HepG2 (cell line): ENCODE results near the gene ARFGEF3. TPM values are rescaled to one million over a fixed set of nuclear protein-coding genes. Genes with fewer than 3 reads are reported as not detected.

Source experiments
- ATF7 ChIP-seq, 2 experiments: fragments of 450-650 bp in 1 of 2; sonication (generic) in 1 of 2; formaldehyde crosslinking in 1 of 2; IDR thresholded peaks; 2 replicates each; pipeline versions ENCODE4 v1.4.0 to v1.6.1; 2016 to 2020; ENCODE audit warnings: antibody characterized with exemption in 1 of 2, mild to moderate bottlenecking in 1 of 2, missing genetic modification reagents in 1 of 2
- HNRNPH1 ChIP-seq: fragments of 200-400 bp; formaldehyde crosslinking; optimal IDR thresholded peaks from 2 replicates; pipeline ENCODE3; 2017; ENCODE audit warnings: mild to moderate bottlenecking, low read depth, low read length
- KAT2B ChIP-seq: fragments of 150-350 bp; IDR thresholded peaks from 2 replicates; pipeline ENCODE4 v1.6.1; 2014; ENCODE audit warnings: low read depth, low read length, borderline replicate concordance
- MAFF ChIP-seq: IDR thresholded peaks from 2 replicates; pipeline ENCODE4 v1.6.1; 2011; ENCODE audit warnings: low read depth, low read length, improper control_type of control experiment
- NCOR1 ChIP-seq: fragments of 200-600 bp; sonication (generic); IDR thresholded peaks from 2 replicates; pipeline ENCODE4 v1.7.0; 2017; ENCODE audit warnings: antibody characterized with exemption, low read length, borderline replicate concordance
- SP140L ChIP-seq: sonication (generic); formaldehyde crosslinking; IDR thresholded peaks from 2 replicates; pipeline ENCODE4 v1.4.0; 2020; ENCODE audit warnings: missing genetic modification reagents, borderline replicate concordance
- XBP1 ChIP-seq: sonication (generic); formaldehyde crosslinking; IDR thresholded peaks from 2 replicates; pipeline ENCODE4 v1.5.0; 2020; ENCODE audit warnings: missing genetic modification reagents
- ZNF326 ChIP-seq: sonication (generic); formaldehyde crosslinking; IDR thresholded peaks from 2 replicates; pipeline ENCODE4 v1.4.0; 2020; ENCODE audit warnings: missing genetic modification reagents, borderline replicate concordance
- ZNF460 ChIP-seq: sonication (generic); formaldehyde crosslinking; IDR thresholded peaks from 2 replicates; pipeline ENCODE4 v1.5.1; 2020; ENCODE audit warnings: missing genetic modification reagents, mild to moderate bottlenecking, borderline replicate concordance
- ZNF549 ChIP-seq: sonication (generic); formaldehyde crosslinking; IDR thresholded peaks from 2 replicates; pipeline ENCODE4 v1.5.0; 2020; ENCODE audit warnings: missing genetic modification reagents
- ZNF652 ChIP-seq: IDR thresholded peaks from 2 replicates; pipeline ENCODE4 v1.6.1; 2016; ENCODE audit warnings: low read depth, borderline replicate concordance
- polyA plus RNA-seq, 8 experiments: library from polyadenylated mRNA; depleted of rRNA in 3 of 8; stranded (reverse) in 7 of 8; unstranded in 1 of 8; fragments of >200 nt; fragmentation: Illumina TruSeq in 4 of 8; extraction: Trizol in 4 of 8; gene quantifications; 2 replicates each; pipeline versions ENCODE4 v1.2.1 to v1.2.3, GENCODE V29; 2011 to 2016; ENCODE audit warnings: low read depth in 4 of 8, missing spikeins in 1 of 8, mixed read lengths in 1 of 8; ENCODE audit not compliant: insufficient read depth in 1 of 8
- total RNA-seq, 5 experiments: library from RNA; depleted of rRNA; stranded (reverse); fragments of >200 nt; fragmentation: Illumina TruSeq; extraction: Trizol; gene quantifications; 2 replicates each; pipeline ENCODE4 v1.2.3, GENCODE V29; 2016; ENCODE audit warnings: low read depth in 1 of 5
- TF ChIP-seq, protein P1 (sequence below): sonication (generic); formaldehyde crosslinking; IDR thresholded peaks from 2 replicates; pipeline ENCODE4 v1.9.0; 2021; ENCODE audit warnings: mild to moderate bottlenecking, missing genetic modification reagents
- TF ChIP-seq, protein P2 (sequence below): sonication (generic); formaldehyde crosslinking; IDR thresholded peaks from 2 replicates; pipeline ENCODE4 v1.5.0; 2020; ENCODE audit warnings: missing genetic modification reagents, mild to moderate bottlenecking, borderline replicate concordance
- TF ChIP-seq, protein P3 (sequence below): sonication (generic); formaldehyde crosslinking; conservative IDR thresholded peaks from 2 replicates; pipeline ENCODE4 v1.4.0; 2020; ENCODE audit warnings: missing genetic modification reagents
- TF ChIP-seq, protein P4 (sequence below): sonication (generic); formaldehyde crosslinking; IDR thresholded peaks from 2 replicates; pipeline ENCODE4 v1.4.0; 2020; ENCODE audit warnings: missing genetic modification reagents, low read depth, mild to moderate bottlenecking, borderline replicate concordance

ARFGEF3 gene
- total and polyA plus RNA-seq, 2 of the 13 experiments (the other 11 are each of a cell fraction or from before 2014, with no cell fraction given): 0.60 to 2.6 TPM

DNA sequence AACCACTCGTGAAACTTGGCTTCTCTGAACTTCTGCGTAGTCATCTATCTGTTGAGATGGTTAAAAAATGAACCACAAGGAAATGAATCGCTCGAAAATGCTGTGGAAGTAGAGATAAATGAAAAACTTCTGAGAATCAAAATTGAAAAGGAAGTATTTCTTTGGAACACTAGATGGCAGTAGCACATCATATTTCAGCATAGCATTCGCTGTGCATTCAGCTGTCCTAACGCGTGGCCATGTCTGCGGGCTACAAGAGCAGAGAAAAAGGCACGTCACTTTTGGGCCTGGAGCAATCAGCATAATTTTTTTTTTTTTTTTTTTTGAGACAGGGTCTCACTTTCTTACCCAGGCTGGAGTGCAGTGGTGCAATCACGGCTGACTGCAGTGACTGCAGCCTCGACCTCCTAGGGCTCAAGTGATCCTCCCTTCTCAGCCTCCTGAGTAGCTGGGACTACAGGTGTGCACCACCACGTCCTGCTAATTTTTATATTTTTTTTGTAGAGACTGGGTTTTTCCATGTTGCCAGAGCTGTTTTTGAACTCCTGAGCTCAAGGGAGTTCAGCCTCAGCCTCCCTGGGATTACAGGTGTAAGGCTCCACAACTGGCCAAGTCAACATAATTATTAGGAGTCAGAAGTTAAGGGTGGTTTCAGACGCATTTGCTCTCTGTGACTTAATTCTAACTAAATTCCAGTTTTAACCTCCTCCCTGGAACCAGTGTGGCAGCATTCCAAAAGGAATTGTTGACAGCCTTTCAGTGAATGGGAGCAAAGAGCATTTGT is 45.7 kb upstream of the ARFGEF3 start (continued):
- TF ChIP-seq, protein P1, sequence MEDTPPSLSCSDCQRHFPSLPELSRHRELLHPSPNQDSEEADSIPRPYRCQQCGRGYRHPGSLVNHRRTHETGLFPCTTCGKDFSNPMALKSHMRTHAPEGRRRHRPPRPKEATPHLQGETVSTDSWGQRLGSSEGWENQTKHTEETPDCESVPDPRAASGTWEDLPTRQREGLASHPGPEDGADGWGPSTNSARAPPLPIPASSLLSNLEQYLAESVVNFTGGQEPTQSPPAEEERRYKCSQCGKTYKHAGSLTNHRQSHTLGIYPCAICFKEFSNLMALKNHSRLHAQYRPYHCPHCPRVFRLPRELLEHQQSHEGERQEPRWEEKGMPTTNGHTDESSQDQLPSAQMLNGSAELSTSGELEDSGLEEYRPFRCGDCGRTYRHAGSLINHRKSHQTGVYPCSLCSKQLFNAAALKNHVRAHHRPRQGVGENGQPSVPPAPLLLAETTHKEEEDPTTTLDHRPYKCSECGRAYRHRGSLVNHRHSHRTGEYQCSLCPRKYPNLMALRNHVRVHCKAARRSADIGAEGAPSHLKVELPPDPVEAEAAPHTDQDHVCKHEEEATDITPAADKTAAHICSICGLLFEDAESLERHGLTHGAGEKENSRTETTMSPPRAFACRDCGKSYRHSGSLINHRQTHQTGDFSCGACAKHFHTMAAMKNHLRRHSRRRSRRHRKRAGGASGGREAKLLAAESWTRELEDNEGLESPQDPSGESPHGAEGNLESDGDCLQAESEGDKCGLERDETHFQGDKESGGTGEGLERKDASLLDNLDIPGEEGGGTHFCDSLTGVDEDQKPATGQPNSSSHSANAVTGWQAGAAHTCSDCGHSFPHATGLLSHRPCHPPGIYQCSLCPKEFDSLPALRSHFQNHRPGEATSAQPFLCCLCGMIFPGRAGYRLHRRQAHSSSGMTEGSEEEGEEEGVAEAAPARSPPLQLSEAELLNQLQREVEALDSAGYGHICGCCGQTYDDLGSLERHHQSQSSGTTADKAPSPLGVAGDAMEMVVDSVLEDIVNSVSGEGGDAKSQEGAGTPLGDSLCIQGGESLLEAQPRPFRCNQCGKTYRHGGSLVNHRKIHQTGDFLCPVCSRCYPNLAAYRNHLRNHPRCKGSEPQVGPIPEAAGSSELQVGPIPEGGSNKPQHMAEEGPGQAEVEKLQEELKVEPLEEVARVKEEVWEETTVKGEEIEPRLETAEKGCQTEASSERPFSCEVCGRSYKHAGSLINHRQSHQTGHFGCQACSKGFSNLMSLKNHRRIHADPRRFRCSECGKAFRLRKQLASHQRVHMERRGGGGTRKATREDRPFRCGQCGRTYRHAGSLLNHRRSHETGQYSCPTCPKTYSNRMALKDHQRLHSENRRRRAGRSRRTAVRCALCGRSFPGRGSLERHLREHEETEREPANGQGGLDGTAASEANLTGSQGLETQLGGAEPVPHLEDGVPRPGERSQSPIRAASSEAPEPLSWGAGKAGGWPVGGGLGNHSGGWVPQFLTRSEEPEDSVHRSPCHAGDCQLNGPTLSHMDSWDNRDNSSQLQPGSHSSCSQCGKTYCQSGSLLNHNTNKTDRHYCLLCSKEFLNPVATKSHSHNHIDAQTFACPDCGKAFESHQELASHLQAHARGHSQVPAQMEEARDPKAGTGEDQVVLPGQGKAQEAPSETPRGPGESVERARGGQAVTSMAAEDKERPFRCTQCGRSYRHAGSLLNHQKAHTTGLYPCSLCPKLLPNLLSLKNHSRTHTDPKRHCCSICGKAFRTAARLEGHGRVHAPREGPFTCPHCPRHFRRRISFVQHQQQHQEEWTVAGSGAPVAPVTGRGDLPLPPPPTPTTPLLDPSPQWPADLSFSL (CRISPR knock-in tag): no peak
- TF ChIP-seq XBP1 (CRISPR knock-in tag) (no peak), ZNF326 (CRISPR knock-in tag) (no peak), ATF7 (IDR thresholded peaks at IDR 0.05) (no peak), ATF7 (CRISPR knock-in tag; IDR thresholded peaks at IDR 0.05) (no peak), ZNF549 (CRISPR knock-in tag) (no peak), ZNF460 (CRISPR knock-in tag) (peak; percentile 88), KAT2B (no peak), MAFF (0 out of 2 replicates have a peak, but pooled peaks have one; percentile 0), NCOR1 (no peak), ZNF652 (CRISPR knock-in tag) (0 out of 2 replicates have a peak, but pooled peaks have one; percentile 20), HNRNPH1 (no peak), SP140L (CRISPR knock-in tag) (0 out of 2 replicates have a peak, but pooled peaks have one; percentile 49)
- TF ChIP-seq, protein P2, sequence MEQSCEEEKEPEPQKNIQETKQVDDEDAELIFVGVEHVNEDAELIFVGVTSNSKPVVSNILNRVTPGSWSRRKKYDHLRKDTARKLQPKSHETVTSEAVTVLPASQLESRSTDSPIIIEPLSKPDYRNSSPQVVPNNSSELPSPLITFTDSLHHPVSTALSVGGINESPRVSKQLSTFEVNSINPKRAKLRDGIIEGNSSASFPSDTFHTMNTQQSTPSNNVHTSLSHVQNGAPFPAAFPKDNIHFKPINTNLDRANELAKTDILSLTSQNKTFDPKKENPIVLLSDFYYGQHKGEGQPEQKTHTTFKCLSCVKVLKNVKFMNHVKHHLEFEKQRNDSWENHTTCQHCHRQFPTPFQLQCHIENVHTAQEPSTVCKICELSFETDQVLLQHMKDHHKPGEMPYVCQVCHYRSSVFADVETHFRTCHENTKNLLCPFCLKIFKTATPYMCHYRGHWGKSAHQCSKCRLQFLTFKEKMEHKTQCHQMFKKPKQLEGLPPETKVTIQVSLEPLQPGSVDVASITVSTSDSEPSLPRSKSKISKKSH: no peak
- TF ChIP-seq, protein P3, sequence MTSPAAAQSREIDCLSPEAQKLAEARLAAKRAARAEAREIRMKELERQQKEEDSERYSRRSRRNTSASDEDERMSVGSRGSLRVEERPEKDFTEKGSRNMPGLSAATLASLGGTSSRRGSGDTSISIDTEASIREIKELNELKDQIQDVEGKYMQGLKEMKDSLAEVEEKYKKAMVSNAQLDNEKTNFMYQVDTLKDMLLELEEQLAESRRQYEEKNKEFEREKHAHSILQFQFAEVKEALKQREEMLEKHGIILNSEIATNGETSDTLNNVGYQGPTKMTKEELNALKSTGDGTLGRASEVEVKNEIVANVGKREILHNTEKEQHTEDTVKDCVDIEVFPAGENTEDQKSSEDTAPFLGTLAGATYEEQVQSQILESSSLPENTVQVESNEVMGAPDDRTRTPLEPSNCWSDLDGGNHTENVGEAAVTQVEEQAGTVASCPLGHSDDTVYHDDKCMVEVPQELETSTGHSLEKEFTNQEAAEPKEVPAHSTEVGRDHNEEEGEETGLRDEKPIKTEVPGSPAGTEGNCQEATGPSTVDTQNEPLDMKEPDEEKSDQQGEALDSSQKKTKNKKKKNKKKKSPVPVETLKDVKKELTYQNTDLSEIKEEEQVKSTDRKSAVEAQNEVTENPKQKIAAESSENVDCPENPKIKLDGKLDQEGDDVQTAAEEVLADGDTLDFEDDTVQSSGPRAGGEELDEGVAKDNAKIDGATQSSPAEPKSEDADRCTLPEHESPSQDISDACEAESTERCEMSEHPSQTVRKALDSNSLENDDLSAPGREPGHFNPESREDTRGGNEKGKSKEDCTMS (CRISPR knock-in tag): no peak
- TF ChIP-seq, protein P4, sequence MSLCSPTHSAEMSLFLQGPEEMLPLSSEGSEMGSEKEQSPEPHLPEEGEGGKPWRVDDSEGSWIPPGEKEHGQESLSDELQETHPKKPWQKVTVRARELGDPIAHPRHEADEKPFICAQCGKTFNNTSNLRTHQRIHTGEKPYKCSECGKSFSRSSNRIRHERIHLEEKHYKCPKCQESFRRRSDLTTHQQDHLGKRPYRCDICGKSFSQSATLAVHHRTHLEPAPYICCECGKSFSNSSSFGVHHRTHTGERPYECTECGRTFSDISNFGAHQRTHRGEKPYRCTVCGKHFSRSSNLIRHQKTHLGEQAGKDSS: no peak
